GM08714 (cell line): Measurements from ENCODE around the gene MFAP5.
A peak's percentile ranks its signal among the peaks of the same experiment; 100 is the strongest.
"Not testable (repeated sequence)": the region's sequence is repeated elsewhere in the genome, so short reads cannot be mapped to it uniquely, and the experiment has no call there.

Experiments
- H3K4me3 ChIP-seq: fragments of 200-500 bp; sonication (Bioruptor generic); 2 replicates; pipeline ENCODE4 v1.5.1; 2014; ENCODE audit warnings: mild to moderate bottlenecking, low read length, inconsistent platforms
- ZNF274 ChIP-seq: IDR thresholded peaks from 2 replicates; pipeline ENCODE4 v1.6.1; 2012; ENCODE audit warnings: mild to moderate bottlenecking, low read depth, low read length

MFAP5 gene

GRCh38 chr12:8655421-8655820 is 7.2 kb downstream of the MFAP5 start:
- no peak overlapping the region for H3K4me3 ChIP-seq
- no peak for TF ChIP-seq ZNF274

GRCh38 chr12:8648576-8649205 is 13.9 kb downstream of the MFAP5 start:
- no peak for TF ChIP-seq ZNF274
- H3K4me3 ChIP-seq, result no peak overlapping the region

GRCh38 chr12:8647968-8648367 is 14.7 kb downstream of the MFAP5 start:
- no peak for TF ChIP-seq ZNF274
- H3K4me3 ChIP-seq, result no peak overlapping the region

- H3K4me3 ChIP-seq, result peak overlapping the region; percentile 93; the same call in 1 of the 2 replicates
- no peak for TF ChIP-seq ZNF274
Measured at GRCh38 chr12:8644345-8645248, 18.0 kb downstream of the MFAP5 start.

- H3K4me3 ChIP-seq, result no peak overlapping the region
- TF ChIP-seq ZNF274, result no peak
Measured at GRCh38 chr12:8642775-8643174, 19.9 kb downstream of the MFAP5 start.

GRCh38 chr12:8639936-8640335 is 22.7 kb downstream of the MFAP5 start:
- TF ChIP-seq ZNF274, result no peak
- H3K4me3 ChIP-seq, result no peak overlapping the region

GRCh38 chr12:8638951-8639350 is 23.7 kb downstream of the MFAP5 start:
- TF ChIP-seq ZNF274, result no peak
- H3K4me3 ChIP-seq, result no peak overlapping the region

- H3K4me3 ChIP-seq, result no peak overlapping the region
Measured at GRCh38 chr12:8637666-8638065, 25.0 kb downstream of the MFAP5 start.

GRCh38 chr12:8637244-8637643 is 25.4 kb downstream of the MFAP5 start:
- TF ChIP-seq ZNF274, result no peak
- no peak overlapping the region for H3K4me3 ChIP-seq

More at GRCh38 chr12:8637666-8638065, 25.0 kb downstream of the MFAP5 start:
- TF ChIP-seq ZNF274, result no peak

GRCh38 chr12:8636581-8636980 is 26.0 kb downstream of the MFAP5 start:
- TF ChIP-seq ZNF274, result no peak
- no peak overlapping the region for H3K4me3 ChIP-seq

GRCh38 chr12:8636007-8636346 is 26.6 kb downstream of the MFAP5 start:
- not testable (repeated sequence) for H3K4me3 ChIP-seq

GRCh38 chr12:8635342-8636006 is 27.2 kb downstream of the MFAP5 start:
- not testable (repeated sequence) for H3K4me3 ChIP-seq

- H3K4me3 ChIP-seq, result no peak overlapping the region
- no peak for TF ChIP-seq ZNF274
Measured at GRCh38 chr12:8630131-8630530, 32.5 kb downstream of the MFAP5 start.

- H3K4me3 ChIP-seq, result no peak overlapping the region
- TF ChIP-seq ZNF274, result no peak
Measured at GRCh38 chr12:8629486-8630033, 33.1 kb downstream of the MFAP5 start.

- no peak for TF ChIP-seq ZNF274
- H3K4me3 ChIP-seq, result no peak overlapping the region; the same call in 1 of the 2 replicates
Measured at GRCh38 chr12:8628731-8629130, 33.9 kb downstream of the MFAP5 start.

- H3K4me3 ChIP-seq, result not testable (repeated sequence)
Measured at GRCh38 chr12:8624750-8625149, 37.9 kb downstream of the MFAP5 start.
